ENCODE results near the gene ACTA2. TPM values are rescaled to one million over a fixed set of nuclear protein-coding genes. Genes with fewer than 3 reads are reported as not detected.

ACTA2 gene
- total RNA-seq, 4 donors from 2014 or later: 64.6 to 1,343 (median 285) TPM

- TF ChIP-seq, protein P1, sequence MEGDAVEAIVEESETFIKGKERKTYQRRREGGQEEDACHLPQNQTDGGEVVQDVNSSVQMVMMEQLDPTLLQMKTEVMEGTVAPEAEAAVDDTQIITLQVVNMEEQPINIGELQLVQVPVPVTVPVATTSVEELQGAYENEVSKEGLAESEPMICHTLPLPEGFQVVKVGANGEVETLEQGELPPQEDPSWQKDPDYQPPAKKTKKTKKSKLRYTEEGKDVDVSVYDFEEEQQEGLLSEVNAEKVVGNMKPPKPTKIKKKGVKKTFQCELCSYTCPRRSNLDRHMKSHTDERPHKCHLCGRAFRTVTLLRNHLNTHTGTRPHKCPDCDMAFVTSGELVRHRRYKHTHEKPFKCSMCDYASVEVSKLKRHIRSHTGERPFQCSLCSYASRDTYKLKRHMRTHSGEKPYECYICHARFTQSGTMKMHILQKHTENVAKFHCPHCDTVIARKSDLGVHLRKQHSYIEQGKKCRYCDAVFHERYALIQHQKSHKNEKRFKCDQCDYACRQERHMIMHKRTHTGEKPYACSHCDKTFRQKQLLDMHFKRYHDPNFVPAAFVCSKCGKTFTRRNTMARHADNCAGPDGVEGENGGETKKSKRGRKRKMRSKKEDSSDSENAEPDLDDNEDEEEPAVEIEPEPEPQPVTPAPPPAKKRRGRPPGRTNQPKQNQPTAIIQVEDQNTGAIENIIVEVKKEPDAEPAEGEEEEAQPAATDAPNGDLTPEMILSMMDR (IDR thresholded peaks at IDR 0.05): no peak
- TF ChIP-seq POLR2A (IDR thresholded peaks at IDR 0.05): no peak
- H3K27ac ChIP-seq: peak overlapping the region in 3 of 4 donors; percentile 14 to 72 (median 38)
- intact Hi-C loops (cut with DNase I): no loop called here
- H3K9me3 ChIP-seq: no peaks in the 10 kb centered on the region
- no peaks in the 10 kb centered on the region for H3K27me3 ChIP-seq
- no peak overlapping the region for H3K4me3 ChIP-seq
- H3K4me1 ChIP-seq: peaks cover 0 to 57% (median 27%) of the 10 kb centered on the region in 3 donors
- no peak for DNase-seq
- H3K36me3 ChIP-seq: peaks cover 0 to 20% (median 0%) of the 10 kb centered on the region in 3 donors
- WGBS, 2 donors: 86 to 90% methylated on average over 1 to 3 of the region's 3 CpGs
These were observed 53.8 kb downstream of the ACTA2 start for GRCh38 chr10:88898727-88899126.

DNA sequence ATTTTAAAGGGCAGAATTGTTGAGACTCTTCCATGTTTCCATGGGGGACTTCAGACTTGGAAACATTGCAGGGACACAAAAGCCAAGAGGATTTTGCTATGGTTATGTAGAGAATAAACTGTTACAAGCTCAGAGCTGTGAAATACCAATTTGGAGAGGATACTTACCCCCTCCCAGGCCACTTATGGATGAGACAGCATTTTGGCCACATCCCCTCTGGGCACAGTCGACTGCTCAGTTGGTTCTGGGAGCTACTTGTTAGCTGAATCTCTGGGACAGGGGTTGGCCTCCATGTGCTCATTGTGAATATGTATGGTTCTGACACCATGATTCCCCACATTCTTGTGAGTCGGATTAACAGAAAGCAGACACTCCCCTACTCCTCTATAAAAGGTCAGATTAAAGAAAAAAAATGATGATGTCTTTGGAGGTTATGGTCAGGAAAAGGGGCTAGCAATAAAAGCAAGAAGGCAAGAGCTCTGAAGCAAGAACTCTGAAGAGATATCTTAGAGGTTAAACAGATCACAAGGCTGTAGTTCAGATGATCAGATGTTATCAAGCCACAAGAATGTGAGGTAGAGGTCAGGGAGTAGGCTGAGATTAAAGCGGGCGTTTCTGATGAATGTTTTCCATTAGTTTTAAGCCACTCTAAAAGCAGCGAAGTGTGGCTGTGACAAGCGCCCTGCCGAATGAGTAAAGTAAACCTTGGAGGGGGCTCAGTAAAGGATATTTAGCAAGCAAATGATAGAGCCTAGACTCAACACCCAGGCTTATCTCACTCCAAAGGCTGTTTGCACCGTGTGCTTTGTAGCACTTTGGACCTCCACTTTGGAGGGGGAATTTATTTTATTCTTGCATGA is 55.3 kb downstream of the ACTA2 start:
- no peak overlapping the region for H3K4me3 ChIP-seq
- peaks cover 0 to 5% (median 0%) of the 10 kb centered on the region in 3 donors for H3K36me3 ChIP-seq
- H3K4me1 ChIP-seq: peaks cover 0 to 65% (median 27%) of the 10 kb centered on the region in 3 donors
- intact Hi-C loops (cut with DNase I): no loop called here
- H3K9me3 ChIP-seq: no peaks in the 10 kb centered on the region
- H3K27ac ChIP-seq: peak overlapping the region; percentile 21 to 82 (median 64)
- DNase-seq: no peak
- no peaks in the 10 kb centered on the region for H3K27me3 ChIP-seq
- TF ChIP-seq POLR2A (IDR thresholded peaks at IDR 0.05): no peak
- TF ChIP-seq, protein P1 (IDR thresholded peaks at IDR 0.05): no peak
- WGBS, 2 donors: 55 to 67% methylated on average over 6 to 8 of the region's 8 CpGs

GRCh38 chr10:88896372-88896993 is 56.1 kb downstream of the ACTA2 start:
- no peak for DNase-seq
- intact Hi-C loops (cut with DNase I): no loop called here
- WGBS, 2 donors: 60 to 75% methylated on average over 4 of the region's 4 CpGs

GRCh38 chr10:88895250-88895649 is 57.3 kb downstream of the ACTA2 start:
- Histone ChIP-seq H3K4me3 (no peak overlapping the region), H3K9me3 (no peaks in the 10 kb centered on the region), H3K27me3 (no peaks in the 10 kb centered on the region), H3K36me3 (no peaks in the 10 kb centered on the region), H3K27ac (peak overlapping the region in 1 of 4 donors; percentile 36), H3K4me1 (peaks cover 0 to 57% (median 27%) of the 10 kb centered on the region in 3 donors)
- intact Hi-C loops (cut with DNase I): no loop called here
- TF ChIP-seq, protein P1 (IDR thresholded peaks at IDR 0.05): no peak
- TF ChIP-seq POLR2A (IDR thresholded peaks at IDR 0.05): no peak
- WGBS, 2 donors: 80 to 100% methylated on average over 1 of the region's 1 CpG
- DNase-seq: no peak

More at GRCh38 chr10:88896372-88896993, 56.1 kb downstream of the ACTA2 start:
- Histone ChIP-seq H3K27me3 (no peaks in the 10 kb centered on the region), H3K36me3 (no peaks in the 10 kb centered on the region), H3K4me3 (no peak overlapping the region), H3K9me3 (no peaks in the 10 kb centered on the region), H3K27ac (peak overlapping the region; percentile 21 to 82 (median 64)), H3K4me1 (peaks cover 0 to 67% (median 27%) of the 10 kb centered on the region in 3 donors)
- TF ChIP-seq, protein P1 (IDR thresholded peaks at IDR 0.05): no peak
- TF ChIP-seq POLR2A (IDR thresholded peaks at IDR 0.05): no peak

GRCh38 chr10:88893611-88894010 is 59.0 kb downstream of the ACTA2 start:
- 55 to 67% methylated on average over 3 of the region's 3 CpGs for WGBS, 2 donors
- TF ChIP-seq, protein P1 (IDR thresholded peaks at IDR 0.05): no peak
- TF ChIP-seq POLR2A (IDR thresholded peaks at IDR 0.05): no peak
- H3K27ac ChIP-seq: peak overlapping the region in 2 of 4 donors; percentile 14 to 27

More at GRCh38 chr10:88893611-88894010, 59.0 kb downstream of the ACTA2 start:
- no peaks in the 10 kb centered on the region for H3K27me3 ChIP-seq
- intact Hi-C loops (cut with DNase I): no loop called here
- no peak overlapping the region for H3K4me3 ChIP-seq
- H3K4me1 ChIP-seq: peaks cover 0 to 41% (median 14%) of the 10 kb centered on the region in 3 donors
- no peaks in the 10 kb centered on the region for H3K9me3 ChIP-seq
- DNase-seq: no peak
- H3K36me3 ChIP-seq: no peaks in the 10 kb centered on the region
